HepG2 (cell line): Measurements from ENCODE around the gene UBAC1. TPM values are rescaled to one million over a fixed set of nuclear protein-coding genes. Genes with fewer than 3 reads are reported as not detected.
A peak's percentile ranks its signal among the peaks of the same experiment; 100 is the strongest.

Experiments used
- ATAC-seq: fragments of 200-7000 bp; cut with Tn5 transposase; 3 replicates; pipeline ENCODE4 v1.9.1; 2020; ENCODE audit warnings: mild to moderate bottlenecking, moderate library complexity
- BruUV-seq: library from RNA; stranded (reverse); fragments of 400-500 nt; replicated peaks from 2 replicates; lab custom pipeline; 2021; lab: Mats Ljungman, UMichigan
- CTCF ChIA-PET: fragments of 300-600 bp; formaldehyde crosslinking; extraction: SDS; loops from one replicate; lab custom pipeline; 2021; ENCODE audit warnings: low total read pairs, inconsistent platforms, low intra/inter-chr PET ratio; lab: Yijun Ruan, JAX
- POLR2A ChIA-PET: fragments of 350-600 bp; sonication (Branson Sonifier 250); formaldehyde crosslinking; loops from one replicate; lab custom pipeline; 2020; ENCODE audit warnings: antibody characterized with exemption, inconsistent platforms; lab: Yijun Ruan, JAX
- DNase-seq: peaks from one replicate; pipeline ENCODE4 v3.0.0-alpha.2; 2015; ENCODE audit warnings: low spot score
- FAIRE-seq: peaks from 3 replicates; lab custom pipeline; 2011; peaks lifted over from hg19 to GRCh38; lab: Jason Lieb, UNC
- H2AFZ ChIP-seq: one replicate; pipeline ENCODE4 v1.6.1; 2011; ENCODE audit warnings: low read length, inconsistent platforms
- H3K27ac ChIP-seq: fragments of 300-600 bp; 3 replicates; pipeline ENCODE4 v1.8.0; 2011; ENCODE audit warnings: mixed run types, mild to moderate bottlenecking, mixed read lengths, low read length, inconsistent platforms; ENCODE audit not compliant: insufficient read depth; ENCODE audit errors: extremely low read length
- H3K27me3 ChIP-seq, 2 experiments: fragments of 200-600 bp in 1 of 2; 2 replicates in 1 of 2; 3 replicates in 1 of 2; pipeline versions ENCODE4 v1.6.0 to v1.8.0; 2011; ENCODE audit warnings: low read length in 2 of 2, mild to moderate bottlenecking in 2 of 2, moderate library complexity in 2 of 2, inconsistent platforms in 1 of 2; ENCODE audit not compliant: insufficient read depth in 2 of 2, control insufficient read depth in 1 of 2
- H3K36me3 ChIP-seq, 2 experiments: fragments of 200-600 bp in 1 of 2; replicated peaks in 1 of 2; 2 replicates in 1 of 2; 3 replicates in 1 of 2; pipeline versions ENCODE4 v1.5.1 to v1.8.0; 2011; ENCODE audit warnings: low read length in 2 of 2, inconsistent platforms in 1 of 2; ENCODE audit not compliant: insufficient read depth in 2 of 2, control insufficient read depth in 1 of 2
- H3K4me1 ChIP-seq: 2 replicates; pipeline ENCODE4 v1.5.1; 2012; ENCODE audit warnings: low read length, inconsistent platforms; ENCODE audit not compliant: insufficient read depth
- H3K4me2 ChIP-seq: 2 replicates; pipeline ENCODE4 v1.6.0; 2011; ENCODE audit warnings: low read depth, low read length, inconsistent platforms
- H3K4me3 ChIP-seq, 3 experiments: fragments of 200-600 bp in 1 of 3; sonication (generic), shearing (Covaris generic) in 1 of 3; replicated peaks in 1 of 3; 2 replicates each; pipeline ENCODE4 v1.5.1; 2011 to 2016; ENCODE audit warnings: low read length in 3 of 3, inconsistent platforms in 2 of 3, low read depth in 2 of 3, mild to moderate bottlenecking in 2 of 3, control low read depth in 1 of 3, mixed read lengths in 1 of 3; ENCODE audit not compliant: insufficient read depth in 1 of 3
- H3K79me2 ChIP-seq: one replicate; pipeline ENCODE4 v1.6.1; 2011; ENCODE audit warnings: low read length, inconsistent platforms; ENCODE audit not compliant: insufficient read depth
- H3K9ac ChIP-seq: 2 replicates; pipeline ENCODE4 v1.6.0; 2011; ENCODE audit warnings: mild to moderate bottlenecking, low read depth, low read length, inconsistent platforms; ENCODE audit not compliant: insufficient read depth
- H3K9me3 ChIP-seq: 2 replicates; pipeline ENCODE4 v1.5.1; 2012; ENCODE audit warnings: mild to moderate bottlenecking, low read length
- H4K20me1 ChIP-seq: 2 replicates; pipeline ENCODE4 v1.6.0; 2011; ENCODE audit warnings: inconsistent platforms, mild to moderate bottlenecking, low read length, moderate library complexity; ENCODE audit not compliant: insufficient read depth
- BHLHE40 ChIP-seq: IDR thresholded peaks from 2 replicates; pipeline ENCODE4 v1.6.1; 2011; ENCODE audit warnings: low read length, improper control_type of control experiment
- MXI1 ChIP-seq: IDR thresholded peaks from 3 replicates; pipeline ENCODE4 v1.6.1; 2012; ENCODE audit warnings: low read depth, low read length, inconsistent platforms, borderline replicate concordance
- NR2C2 ChIP-seq: sonication (generic); formaldehyde crosslinking; IDR thresholded peaks from 2 replicates; pipeline ENCODE4 v1.4.0; 2020; ENCODE audit warnings: missing genetic modification reagents, mild to moderate bottlenecking, moderate library complexity, borderline replicate concordance
- NR2F6 ChIP-seq, 2 experiments: IDR thresholded peaks; 2 replicates each; pipeline ENCODE4 v1.6.1; 2016; ENCODE audit warnings: antibody characterized with exemption in 1 of 2, mild to moderate bottlenecking in 1 of 2
- TBX2 ChIP-seq: sonication (generic); formaldehyde crosslinking; IDR thresholded peaks from 2 replicates; pipeline ENCODE4 v1.5.0; 2020; ENCODE audit warnings: missing genetic modification reagents, mild to moderate bottlenecking, borderline replicate concordance
- ZNF841 ChIP-seq: sonication (generic); formaldehyde crosslinking; IDR thresholded peaks from 2 replicates; pipeline ENCODE4 v1.8.1; 2023; ENCODE audit warnings: missing genetic modification reagents, borderline replicate concordance
- WGBS: methylation state at CpG from one replicate; pipeline ENCODE4 v1.1.6; 2017; ENCODE audit warnings: low lambda C conversion rate; 5-methylcytosine and 5-hydroxymethylcytosine counted together
- in situ Hi-C: cut with HindIII; loops from 2 replicates; pipeline ENCODE4 v1.10.0; 2017; ENCODE audit warnings: low pct_unique_long_range_greater_than_20kb; ENCODE audit not compliant: extremely low pct_ligation_motif_present
- intact Hi-C: fragments of 100-400 bp; cut with micrococcal nuclease; formaldehyde crosslinking; loops from one replicate; pipeline ENCODE4 v1.10.0; 2022; ENCODE audit not compliant: unreplicated experiment
- polyA plus RNA-seq, 8 experiments: library from polyadenylated mRNA; depleted of rRNA in 3 of 8; stranded (reverse) in 7 of 8; unstranded in 1 of 8; fragments of >200 nt; fragmentation: Illumina TruSeq in 4 of 8; extraction: Trizol in 4 of 8; gene quantifications; 2 replicates each; pipeline versions ENCODE4 v1.2.1 to v1.2.3, GENCODE V29; 2011 to 2016; ENCODE audit warnings: low read depth in 4 of 8, missing spikeins in 1 of 8, mixed read lengths in 1 of 8; ENCODE audit not compliant: insufficient read depth in 1 of 8
- total RNA-seq, 5 experiments: library from RNA; depleted of rRNA; stranded (reverse); fragments of >200 nt; fragmentation: Illumina TruSeq; extraction: Trizol; gene quantifications; 2 replicates each; pipeline ENCODE4 v1.2.3, GENCODE V29; 2016; ENCODE audit warnings: low read depth in 1 of 5
- TF ChIP-seq, protein P1 (sequence below): conservative IDR thresholded peaks from 2 replicates; pipeline ENCODE4 v1.6.1; 2018; ENCODE audit warnings: missing genetic modification reagents
- TF ChIP-seq, protein P2 (sequence below): sonication (generic); formaldehyde crosslinking; IDR thresholded peaks from 2 replicates; pipeline ENCODE4 v1.4.0; 2020; ENCODE audit warnings: missing genetic modification reagents
- TF ChIP-seq, protein P3 (sequence below): sonication (generic); formaldehyde crosslinking; IDR thresholded peaks from 2 replicates; pipeline ENCODE4 v1.5.1; 2020; ENCODE audit warnings: mild to moderate bottlenecking, missing genetic modification reagents, moderate library complexity
- TF ChIP-seq, protein P4 (sequence below), 2 experiments: sonication (generic) in 1 of 2; formaldehyde crosslinking in 1 of 2; IDR thresholded peaks; 2 replicates each; pipeline versions ENCODE4 v1.5.1 to v1.6.1; 2011 to 2020; ENCODE audit warnings: borderline replicate concordance in 1 of 2, low read depth in 1 of 2, low read length in 1 of 2, mild to moderate bottlenecking in 1 of 2, missing genetic modification reagents in 1 of 2, moderate library complexity in 1 of 2

UBAC1 gene
- total and polyA plus RNA-seq, 2 of the 13 experiments (the other 11 are each of a cell fraction or from before 2014, with no cell fraction given) = 32.2 to 34.1 TPM

DNA sequence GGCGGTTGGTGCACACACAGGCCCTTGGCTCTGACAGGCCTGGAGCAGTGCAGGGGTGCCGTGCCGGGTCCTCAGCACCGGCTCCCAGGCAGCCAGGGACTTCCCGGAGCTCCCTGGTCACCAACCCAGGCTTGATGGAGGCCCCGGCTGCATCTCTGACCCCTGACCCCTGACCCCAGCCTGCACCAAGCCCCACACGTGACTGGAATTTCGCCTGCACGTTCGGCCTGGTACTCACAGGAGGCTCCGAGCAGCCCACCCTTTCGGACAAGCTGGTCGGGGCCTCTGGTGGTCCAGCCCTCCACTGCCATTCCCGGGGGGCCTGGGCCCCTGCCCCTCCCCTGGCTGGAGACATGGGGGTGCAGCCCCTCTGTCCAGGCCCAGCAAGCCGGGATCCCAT lies 25.4 kb upstream of the UBAC1 start:
- ChIA-PET POLR2A (interaction anchor here (1.6 kb wide), 1 partner anchor 133 kb away, joined by 4 read pairs; no protein-coding TSS in a partner anchor), CTCF (no interaction called here)
- DNase-seq (no peak), FAIRE-seq (no peak), ATAC-seq (no peak)
- intact Hi-C loops = no loop called here
- in situ Hi-C loops = loop anchor here (25.0 kb wide), 1 partner anchor 276 kb away; no protein-coding TSS in a partner anchor
- H3K4me1 ChIP-seq = peaks cover 49% of the 10 kb centered on the region
- WGBS = 9% methylated on average over 11 of the region's 15 CpGs
- no peaks in the 10 kb centered on the region for H3K79me2 ChIP-seq
- TF ChIP-seq TBX2 (peak; percentile 16; the same call in 1 of the 2 replicates), NR2C2 (CRISPR knock-in tag) (peak; percentile 96), BHLHE40 (peak; percentile 70), MXI1 (no peak), NR2F6 (IDR thresholded peaks at IDR 0.05) (peak; percentile 61), NR2F6 (CRISPR knock-in tag; IDR thresholded peaks at IDR 0.05) (peak; percentile 37; the same call in 1 of the 2 replicates), ZNF841 (CRISPR knock-in tag) (no peak)
- TF ChIP-seq, protein P1, sequence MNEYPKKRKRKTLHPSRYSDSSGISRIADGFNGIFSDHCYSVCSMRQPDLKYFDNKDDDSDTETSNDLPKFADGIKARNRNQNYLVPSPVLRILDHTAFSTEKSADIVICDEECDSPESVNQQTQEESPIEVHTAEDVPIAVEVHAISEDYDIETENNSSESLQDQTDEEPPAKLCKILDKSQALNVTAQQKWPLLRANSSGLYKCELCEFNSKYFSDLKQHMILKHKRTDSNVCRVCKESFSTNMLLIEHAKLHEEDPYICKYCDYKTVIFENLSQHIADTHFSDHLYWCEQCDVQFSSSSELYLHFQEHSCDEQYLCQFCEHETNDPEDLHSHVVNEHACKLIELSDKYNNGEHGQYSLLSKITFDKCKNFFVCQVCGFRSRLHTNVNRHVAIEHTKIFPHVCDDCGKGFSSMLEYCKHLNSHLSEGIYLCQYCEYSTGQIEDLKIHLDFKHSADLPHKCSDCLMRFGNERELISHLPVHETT = no peak
- TF ChIP-seq, protein P2, sequence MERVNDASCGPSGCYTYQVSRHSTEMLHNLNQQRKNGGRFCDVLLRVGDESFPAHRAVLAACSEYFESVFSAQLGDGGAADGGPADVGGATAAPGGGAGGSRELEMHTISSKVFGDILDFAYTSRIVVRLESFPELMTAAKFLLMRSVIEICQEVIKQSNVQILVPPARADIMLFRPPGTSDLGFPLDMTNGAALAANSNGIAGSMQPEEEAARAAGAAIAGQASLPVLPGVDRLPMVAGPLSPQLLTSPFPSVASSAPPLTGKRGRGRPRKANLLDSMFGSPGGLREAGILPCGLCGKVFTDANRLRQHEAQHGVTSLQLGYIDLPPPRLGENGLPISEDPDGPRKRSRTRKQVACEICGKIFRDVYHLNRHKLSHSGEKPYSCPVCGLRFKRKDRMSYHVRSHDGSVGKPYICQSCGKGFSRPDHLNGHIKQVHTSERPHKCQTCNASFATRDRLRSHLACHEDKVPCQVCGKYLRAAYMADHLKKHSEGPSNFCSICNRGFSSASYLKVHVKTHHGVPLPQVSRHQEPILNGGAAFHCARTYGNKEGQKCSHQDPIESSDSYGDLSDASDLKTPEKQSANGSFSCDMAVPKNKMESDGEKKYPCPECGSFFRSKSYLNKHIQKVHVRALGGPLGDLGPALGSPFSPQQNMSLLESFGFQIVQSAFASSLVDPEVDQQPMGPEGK (CRISPR knock-in tag) = 0 out of 2 replicates have a peak, but pooled peaks have one; percentile 15
- TF ChIP-seq, protein P3, sequence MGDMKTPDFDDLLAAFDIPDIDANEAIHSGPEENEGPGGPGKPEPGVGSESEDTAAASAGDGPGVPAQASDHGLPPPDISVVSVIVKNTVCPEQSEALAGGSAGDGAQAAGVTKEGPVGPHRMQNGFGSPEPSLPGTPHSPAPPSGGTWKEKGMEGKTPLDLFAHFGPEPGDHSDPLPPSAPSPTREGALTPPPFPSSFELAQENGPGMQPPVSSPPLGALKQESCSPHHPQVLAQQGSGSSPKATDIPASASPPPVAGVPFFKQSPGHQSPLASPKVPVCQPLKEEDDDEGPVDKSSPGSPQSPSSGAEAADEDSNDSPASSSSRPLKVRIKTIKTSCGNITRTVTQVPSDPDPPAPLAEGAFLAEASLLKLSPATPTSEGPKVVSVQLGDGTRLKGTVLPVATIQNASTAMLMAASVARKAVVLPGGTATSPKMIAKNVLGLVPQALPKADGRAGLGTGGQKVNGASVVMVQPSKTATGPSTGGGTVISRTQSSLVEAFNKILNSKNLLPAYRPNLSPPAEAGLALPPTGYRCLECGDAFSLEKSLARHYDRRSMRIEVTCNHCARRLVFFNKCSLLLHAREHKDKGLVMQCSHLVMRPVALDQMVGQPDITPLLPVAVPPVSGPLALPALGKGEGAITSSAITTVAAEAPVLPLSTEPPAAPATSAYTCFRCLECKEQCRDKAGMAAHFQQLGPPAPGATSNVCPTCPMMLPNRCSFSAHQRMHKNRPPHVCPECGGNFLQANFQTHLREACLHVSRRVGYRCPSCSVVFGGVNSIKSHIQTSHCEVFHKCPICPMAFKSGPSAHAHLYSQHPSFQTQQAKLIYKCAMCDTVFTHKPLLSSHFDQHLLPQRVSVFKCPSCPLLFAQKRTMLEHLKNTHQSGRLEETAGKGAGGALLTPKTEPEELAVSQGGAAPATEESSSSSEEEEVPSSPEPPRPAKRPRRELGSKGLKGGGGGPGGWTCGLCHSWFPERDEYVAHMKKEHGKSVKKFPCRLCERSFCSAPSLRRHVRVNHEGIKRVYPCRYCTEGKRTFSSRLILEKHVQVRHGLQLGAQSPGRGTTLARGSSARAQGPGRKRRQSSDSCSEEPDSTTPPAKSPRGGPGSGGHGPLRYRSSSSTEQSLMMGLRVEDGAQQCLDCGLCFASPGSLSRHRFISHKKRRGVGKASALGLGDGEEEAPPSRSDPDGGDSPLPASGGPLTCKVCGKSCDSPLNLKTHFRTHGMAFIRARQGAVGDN (CRISPR knock-in tag) = peak; percentile 60
- TF ChIP-seq, protein P4, sequence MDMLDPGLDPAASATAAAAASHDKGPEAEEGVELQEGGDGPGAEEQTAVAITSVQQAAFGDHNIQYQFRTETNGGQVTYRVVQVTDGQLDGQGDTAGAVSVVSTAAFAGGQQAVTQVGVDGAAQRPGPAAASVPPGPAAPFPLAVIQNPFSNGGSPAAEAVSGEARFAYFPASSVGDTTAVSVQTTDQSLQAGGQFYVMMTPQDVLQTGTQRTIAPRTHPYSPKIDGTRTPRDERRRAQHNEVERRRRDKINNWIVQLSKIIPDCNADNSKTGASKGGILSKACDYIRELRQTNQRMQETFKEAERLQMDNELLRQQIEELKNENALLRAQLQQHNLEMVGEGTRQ (IDR thresholded peaks at IDR 0.05; ENCODE audit: low read depth, low read length) = no peak
- TF ChIP-seq, protein P4 (CRISPR knock-in tag; IDR thresholded peaks at IDR 0.05; ENCODE audit: borderline replicate concordance) = peak; percentile 66; the same call in 1 of the 2 replicates
- peaks cover 13 to 70% of the 10 kb centered on the region in 2 experiments; a peak in 4 of 5 replicates for H3K27me3 ChIP-seq
- peak overlapping the region in 1 of 3 experiments; percentile 44; a peak in 2 of 6 replicates for H3K4me3 ChIP-seq
- no peaks in the 10 kb centered on the region for H3K36me3 ChIP-seq
- H3K9me3 ChIP-seq = no peaks in the 10 kb centered on the region
- peak overlapping the region; percentile 56 for H3K4me2 ChIP-seq
- no TSS peak for BruUV-seq
- H4K20me1 ChIP-seq = 0 out of 2 replicates have a peak, but pooled peaks cover 2% of the 10 kb centered on the region
- no peak overlapping the region for H3K9ac ChIP-seq
- H2AFZ ChIP-seq = no peak overlapping the region
- H3K27ac ChIP-seq = no peak overlapping the region
